Astrocyte (in vitro differentiated cells and primary cell): ENCODE data around the gene RFC2. TPM values are rescaled to one million over a fixed set of nuclear protein-coding genes. Genes with fewer than 3 reads are reported as not detected.

Experiments
- DNase-seq: peaks from one replicate; pipeline ENCODE4 v3.0.0-alpha.2; 2010; ENCODE audit warnings: low read depth
- FAIRE-seq: peaks from 2 replicates; lab custom pipeline; 2011; peaks lifted over from hg19 to GRCh38; lab: Jason Lieb, UNC
- H2AFZ ChIP-seq: 2 replicates; pipeline ENCODE4 v1.6.0; 2012; ENCODE audit warnings: low read depth, low read length, inconsistent platforms
- H3K27ac ChIP-seq: 2 replicates; pipeline ENCODE4 v1.5.1; 2011; ENCODE audit warnings: low read depth, low read length, inconsistent platforms
- H3K27me3 ChIP-seq: 2 replicates; pipeline ENCODE4 v1.6.0; 2011; ENCODE audit warnings: low read length, inconsistent platforms; ENCODE audit not compliant: insufficient read depth
- H3K36me3 ChIP-seq: 2 replicates; pipeline ENCODE4 v1.5.1; 2011; ENCODE audit warnings: low read length, inconsistent platforms; ENCODE audit not compliant: insufficient read depth
- H3K4me1 ChIP-seq: 2 replicates; pipeline ENCODE4 v1.5.1; 2011; ENCODE audit warnings: low read length, inconsistent platforms; ENCODE audit not compliant: insufficient read depth
- H3K4me2 ChIP-seq: 2 replicates; pipeline ENCODE4 v1.6.0; 2012; ENCODE audit warnings: low read length, inconsistent platforms
- H3K4me3 ChIP-seq: 2 replicates; pipeline ENCODE4 v1.5.1; 2011; ENCODE audit warnings: low read depth, mild to moderate bottlenecking, low read length, inconsistent platforms; ENCODE audit not compliant: insufficient read depth
- H3K79me2 ChIP-seq: 2 replicates; pipeline ENCODE4 v1.6.0; 2012; ENCODE audit warnings: mild to moderate bottlenecking, low read length, inconsistent platforms; ENCODE audit not compliant: insufficient read depth
- H3K9ac ChIP-seq: 2 replicates; pipeline ENCODE4 v1.6.0; 2012; ENCODE audit warnings: mild to moderate bottlenecking, low read length, inconsistent platforms
- H3K9me3 ChIP-seq: 2 replicates; pipeline ENCODE4 v1.5.1; 2012; ENCODE audit warnings: low read depth, mild to moderate bottlenecking, low read length, inconsistent platforms; ENCODE audit not compliant: insufficient read depth
- H4K20me1 ChIP-seq: 2 replicates; pipeline ENCODE4 v1.6.0; 2012; ENCODE audit warnings: low read length, inconsistent platforms; ENCODE audit not compliant: insufficient read depth
- H3K27ac Mint-ChIP-seq: one replicate; pipeline ENCODE4 v1.8.0; 2021; ENCODE audit warnings: mild to moderate bottlenecking, mixed read lengths; ENCODE audit not compliant: unreplicated experiment
- H3K27me3 Mint-ChIP-seq: one replicate; pipeline ENCODE4 v1.8.0; 2021; ENCODE audit warnings: low read depth, mixed read lengths; ENCODE audit not compliant: unreplicated experiment
- H3K36me3 Mint-ChIP-seq: one replicate; pipeline ENCODE4 v1.8.0; 2021; ENCODE audit warnings: low read depth, mixed read lengths; ENCODE audit not compliant: unreplicated experiment
- H3K4me1 Mint-ChIP-seq: one replicate; pipeline ENCODE4 v1.8.0; 2021; ENCODE audit warnings: low read depth, mixed read lengths; ENCODE audit not compliant: unreplicated experiment
- H3K4me3 Mint-ChIP-seq: one replicate; pipeline ENCODE4 v1.8.0; 2021; ENCODE audit warnings: mild to moderate bottlenecking, moderate library complexity, mixed read lengths; ENCODE audit not compliant: unreplicated experiment
- H3K9me3 Mint-ChIP-seq: one replicate; pipeline ENCODE4 v1.8.0; 2021; ENCODE audit warnings: mild to moderate bottlenecking, mixed read lengths; ENCODE audit not compliant: unreplicated experiment
- EZH2 ChIP-seq: IDR thresholded peaks from 2 replicates; pipeline ENCODE4 v1.6.1; 2012; ENCODE audit warnings: mild to moderate bottlenecking, low read length, inconsistent platforms; ENCODE audit not compliant: insufficient read depth
- total RNA-seq: library from RNA; stranded (reverse); gene quantifications from 2 replicates; pipeline ENCODE4 v1.2.1, GENCODE V29; 2021
- TF ChIP-seq, protein P1 (sequence below): IDR thresholded peaks from 2 replicates; pipeline ENCODE4 v1.5.1; 2011; ENCODE audit warnings: low read depth, mild to moderate bottlenecking, inconsistent platforms, low read length, moderate library complexity; ENCODE audit not compliant: insufficient read depth

RFC2 gene
- total RNA-seq, 1 donor from 2014 or later: 12.3 TPM

DNA sequence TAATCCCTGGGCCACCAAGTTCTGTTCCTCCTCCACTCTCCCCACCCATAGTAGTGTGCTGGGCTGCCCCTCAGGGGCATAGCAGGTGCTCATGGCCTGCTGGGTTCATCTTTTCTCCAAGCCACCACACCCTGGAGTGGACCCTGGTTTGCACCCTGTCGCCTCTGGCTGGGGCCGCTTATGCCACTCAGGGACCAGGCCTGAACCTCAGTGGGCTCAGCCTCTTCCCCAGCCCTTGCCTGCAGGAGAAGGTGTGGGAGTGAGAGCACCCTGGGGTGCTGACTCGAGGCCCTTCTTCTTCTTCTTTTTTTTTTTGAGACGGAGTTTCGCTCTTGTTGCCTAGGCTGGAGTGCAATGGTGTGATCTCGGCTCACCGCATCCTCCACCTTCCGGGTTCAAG, 45.2 kb upstream of the RFC2 start:
- no peaks in the 10 kb centered on the region for H3K9me3 ChIP-seq
- H3K4me1 ChIP-seq: peaks cover under 1% of the 10 kb centered on the region
- H2AFZ ChIP-seq: no peak overlapping the region
- H3K4me2 ChIP-seq: no peak overlapping the region
- Mint-ChIP-seq H3K27ac (no peak overlapping the region), H3K36me3 (peaks cover 1% of the 10 kb centered on the region), H3K4me1 (no peaks in the 10 kb centered on the region), H3K27me3 (no peaks in the 10 kb centered on the region), H3K4me3 (no peak overlapping the region), H3K9me3 (no peaks in the 10 kb centered on the region)
- no peak overlapping the region for H3K4me3 ChIP-seq
- H3K27ac ChIP-seq: no peak overlapping the region
- no peak for TF ChIP-seq EZH2
- TF ChIP-seq, protein P1, sequence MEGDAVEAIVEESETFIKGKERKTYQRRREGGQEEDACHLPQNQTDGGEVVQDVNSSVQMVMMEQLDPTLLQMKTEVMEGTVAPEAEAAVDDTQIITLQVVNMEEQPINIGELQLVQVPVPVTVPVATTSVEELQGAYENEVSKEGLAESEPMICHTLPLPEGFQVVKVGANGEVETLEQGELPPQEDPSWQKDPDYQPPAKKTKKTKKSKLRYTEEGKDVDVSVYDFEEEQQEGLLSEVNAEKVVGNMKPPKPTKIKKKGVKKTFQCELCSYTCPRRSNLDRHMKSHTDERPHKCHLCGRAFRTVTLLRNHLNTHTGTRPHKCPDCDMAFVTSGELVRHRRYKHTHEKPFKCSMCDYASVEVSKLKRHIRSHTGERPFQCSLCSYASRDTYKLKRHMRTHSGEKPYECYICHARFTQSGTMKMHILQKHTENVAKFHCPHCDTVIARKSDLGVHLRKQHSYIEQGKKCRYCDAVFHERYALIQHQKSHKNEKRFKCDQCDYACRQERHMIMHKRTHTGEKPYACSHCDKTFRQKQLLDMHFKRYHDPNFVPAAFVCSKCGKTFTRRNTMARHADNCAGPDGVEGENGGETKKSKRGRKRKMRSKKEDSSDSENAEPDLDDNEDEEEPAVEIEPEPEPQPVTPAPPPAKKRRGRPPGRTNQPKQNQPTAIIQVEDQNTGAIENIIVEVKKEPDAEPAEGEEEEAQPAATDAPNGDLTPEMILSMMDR: no peak
- FAIRE-seq (no peak), DNase-seq (no peak)
- H3K27me3 ChIP-seq: no peaks in the 10 kb centered on the region
- no peak overlapping the region for H3K9ac ChIP-seq
- peaks cover 70% of the 10 kb centered on the region for H3K79me2 ChIP-seq
- H3K36me3 ChIP-seq: no peaks in the 10 kb centered on the region
- peaks cover 87% of the 10 kb centered on the region for H4K20me1 ChIP-seq

DNA sequence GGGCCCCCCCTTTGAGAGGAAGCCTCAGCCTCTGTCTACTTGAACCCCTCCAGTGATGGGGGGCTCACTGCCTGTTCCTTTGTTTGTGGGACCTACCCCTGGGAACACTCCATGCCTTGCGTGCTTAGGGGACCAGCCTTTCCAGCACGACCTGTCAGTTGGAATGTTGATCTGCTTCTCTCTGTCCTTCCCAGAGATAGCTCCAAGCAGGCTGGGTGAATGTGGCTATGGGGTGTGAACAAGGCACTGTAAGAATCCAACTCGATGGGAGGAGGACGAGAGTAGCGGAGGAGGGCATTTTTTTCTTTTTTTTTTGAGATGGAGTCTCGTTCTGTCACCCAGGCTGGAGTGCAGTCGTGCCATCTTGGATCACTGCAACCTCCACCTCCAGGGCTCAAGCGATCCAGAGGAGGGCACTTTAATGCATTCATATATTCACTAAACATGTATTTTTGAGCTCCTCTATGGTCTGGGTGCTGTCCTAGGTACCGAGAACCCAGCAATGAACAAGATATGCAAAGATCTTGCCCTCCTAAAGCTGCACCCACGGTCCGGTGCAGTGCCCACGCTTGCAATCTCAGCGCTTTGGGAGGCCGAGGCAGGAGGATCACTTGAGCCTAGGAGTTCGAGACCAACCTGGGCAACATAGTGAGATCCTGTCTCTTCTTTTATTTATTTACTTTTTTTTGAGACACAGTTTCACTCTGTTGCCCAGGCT, 43.5 kb upstream of the RFC2 start:
- H4K20me1 ChIP-seq: peaks cover 87% of the 10 kb centered on the region
- H3K4me2 ChIP-seq: no peak overlapping the region
- H3K4me1 ChIP-seq: peaks cover 5% of the 10 kb centered on the region
- no peaks in the 10 kb centered on the region for H3K36me3 ChIP-seq
- Mint-ChIP-seq H3K36me3 (peaks cover 1% of the 10 kb centered on the region), H3K9me3 (no peaks in the 10 kb centered on the region), H3K4me3 (no peak overlapping the region), H3K27me3 (no peaks in the 10 kb centered on the region), H3K4me1 (no peaks in the 10 kb centered on the region), H3K27ac (no peak overlapping the region)
- no peak overlapping the region for H3K27ac ChIP-seq
- TF ChIP-seq EZH2: no peak
- TF ChIP-seq, protein P1: no peak
- no peaks in the 10 kb centered on the region for H3K27me3 ChIP-seq
- H3K9me3 ChIP-seq: no peaks in the 10 kb centered on the region
- FAIRE-seq: no peak
- H3K79me2 ChIP-seq: peaks cover 75% of the 10 kb centered on the region
- no peak overlapping the region for H3K9ac ChIP-seq
- no peak overlapping the region for H2AFZ ChIP-seq
- no peak for DNase-seq
- H3K4me3 ChIP-seq: no peak overlapping the region
